HepG2 (cell line): Measurements from ENCODE around the gene MEAF6. TPM values are rescaled to one million over a fixed set of nuclear protein-coding genes. Genes with fewer than 3 reads are reported as not detected.

Source experiments
- CBX5 ChIP-seq: sonication (generic); formaldehyde crosslinking; IDR thresholded peaks from 2 replicates; pipeline ENCODE4 v1.4.0; 2020; ENCODE audit warnings: missing genetic modification reagents, borderline replicate concordance
- FIP1L1 ChIP-seq: fragments of 200-400 bp; formaldehyde crosslinking; IDR thresholded peaks from 2 replicates; pipeline ENCODE4 v1.6.1; 2018; ENCODE audit warnings: low read depth, mild to moderate bottlenecking, low read length, moderate library complexity, borderline replicate concordance; ENCODE audit not compliant: insufficient read depth
- FOXC1 ChIP-seq: sonication (generic); formaldehyde crosslinking; IDR thresholded peaks from 2 replicates; pipeline ENCODE4 v1.8.0; 2022; ENCODE audit warnings: mild to moderate bottlenecking, missing genetic modification reagents, borderline replicate concordance
- FOXJ3 ChIP-seq: sonication (generic); formaldehyde crosslinking; IDR thresholded peaks from 2 replicates; pipeline ENCODE4 v1.4.0; 2020; ENCODE audit warnings: missing genetic modification reagents, mild to moderate bottlenecking, borderline replicate concordance
- GATA4 ChIP-seq: sonication (generic); IDR thresholded peaks from 2 replicates; pipeline ENCODE4 v1.6.1; 2016; ENCODE audit warnings: antibody characterized with exemption, low read depth, borderline replicate concordance
- HES4 ChIP-seq: sonication (generic); formaldehyde crosslinking; IDR thresholded peaks from 2 replicates; pipeline ENCODE4 v1.9.0; 2021; ENCODE audit warnings: mild to moderate bottlenecking, missing genetic modification reagents, borderline replicate concordance
- HNRNPUL1 ChIP-seq: fragments of 200-400 bp; formaldehyde crosslinking; IDR thresholded peaks from 2 replicates; pipeline ENCODE4 v1.6.1; 2017; ENCODE audit warnings: low read depth, mild to moderate bottlenecking, low read length, moderate library complexity
- KLF6 ChIP-seq: IDR thresholded peaks from 2 replicates; pipeline ENCODE4 v1.8.0; 2016; ENCODE audit warnings: missing biosample characterization, missing genetic modification reagents
- KLF9 ChIP-seq: IDR thresholded peaks from 2 replicates; pipeline ENCODE4 v1.6.1; 2016; ENCODE audit warnings: low read depth
- KMT2B ChIP-seq: IDR thresholded peaks from 2 replicates; pipeline ENCODE4 v1.6.1; 2016; ENCODE audit warnings: missing genetic modification reagents, missing compliant biosample characterization
- MAFK ChIP-seq, 2 experiments: IDR thresholded peaks in 1 of 2; conservative IDR thresholded peaks in 1 of 2; 2 replicates each; pipeline ENCODE4 v1.6.1; 2011; ENCODE audit warnings: improper control_type of control experiment in 2 of 2, low read length in 2 of 2
- MEF2D ChIP-seq: sonication (generic); formaldehyde crosslinking; IDR thresholded peaks from 2 replicates; pipeline ENCODE4 v1.5.1; 2020; ENCODE audit warnings: mild to moderate bottlenecking, missing genetic modification reagents
- MTA3 ChIP-seq: sonication (generic); formaldehyde crosslinking; IDR thresholded peaks from 2 replicates; pipeline ENCODE4 v1.4.0; 2020; ENCODE audit warnings: missing genetic modification reagents
- RBFOX2 ChIP-seq: fragments of 200-400 bp; formaldehyde crosslinking; IDR thresholded peaks from 2 replicates; pipeline ENCODE4 v1.6.1; 2017; ENCODE audit warnings: low read depth, mild to moderate bottlenecking, low read length
- SP140L ChIP-seq: sonication (generic); formaldehyde crosslinking; IDR thresholded peaks from 2 replicates; pipeline ENCODE4 v1.4.0; 2020; ENCODE audit warnings: missing genetic modification reagents, borderline replicate concordance
- SSRP1 ChIP-seq: IDR thresholded peaks from 2 replicates; pipeline ENCODE4 v1.6.1; 2016; ENCODE audit warnings: control low read depth
- STAT5B ChIP-seq: sonication (generic); formaldehyde crosslinking; IDR thresholded peaks from 2 replicates; pipeline ENCODE4 v1.4.0; 2020; ENCODE audit warnings: missing genetic modification reagents
- THYN1 ChIP-seq: sonication (generic); formaldehyde crosslinking; IDR thresholded peaks from 2 replicates; pipeline ENCODE4 v1.8.1; 2023; ENCODE audit warnings: low read depth, mild to moderate bottlenecking, moderate library complexity, missing genetic modification reagents, borderline replicate concordance
- ZNF24 ChIP-seq: fragments of 450-650 bp; IDR thresholded peaks from 2 replicates; pipeline ENCODE4 v1.6.1; 2017; ENCODE audit warnings: antibody characterized with exemption, mild to moderate bottlenecking
- ZNF260 ChIP-seq: sonication (generic); formaldehyde crosslinking; IDR thresholded peaks from 2 replicates; pipeline ENCODE4 v1.4.0; 2020; ENCODE audit warnings: missing genetic modification reagents, low read depth, mild to moderate bottlenecking, borderline replicate concordance
- ZNF780A ChIP-seq: sonication (generic); formaldehyde crosslinking; IDR thresholded peaks from 2 replicates; pipeline ENCODE4 v1.8.0; 2022; ENCODE audit warnings: mild to moderate bottlenecking, missing genetic modification reagents, moderate library complexity
- ZNF816 ChIP-seq: sonication (generic); formaldehyde crosslinking; IDR thresholded peaks from 2 replicates; pipeline ENCODE4 v1.8.0; 2022; ENCODE audit warnings: missing genetic modification reagents, mild to moderate bottlenecking, borderline replicate concordance
- ZNF878 ChIP-seq: sonication (generic); formaldehyde crosslinking; IDR thresholded peaks from 2 replicates; pipeline ENCODE4 v1.8.1; 2023; ENCODE audit warnings: mild to moderate bottlenecking, missing genetic modification reagents, moderate library complexity
- ZSCAN21 ChIP-seq: sonication (generic); formaldehyde crosslinking; IDR thresholded peaks from 2 replicates; pipeline ENCODE4 v1.8.0; 2022; ENCODE audit warnings: mild to moderate bottlenecking, missing genetic modification reagents, moderate library complexity, borderline replicate concordance
- ZSCAN22 ChIP-seq: sonication (generic); formaldehyde crosslinking; IDR thresholded peaks from 2 replicates; pipeline ENCODE4 v1.4.0; 2020; ENCODE audit warnings: mild to moderate bottlenecking, missing genetic modification reagents
- polyA plus RNA-seq, 8 experiments: library from polyadenylated mRNA; depleted of rRNA in 3 of 8; stranded (reverse) in 7 of 8; unstranded in 1 of 8; fragments of >200 nt; fragmentation: Illumina TruSeq in 4 of 8; extraction: Trizol in 4 of 8; gene quantifications; 2 replicates each; pipeline versions ENCODE4 v1.2.1 to v1.2.3, GENCODE V29; 2011 to 2016; ENCODE audit warnings: low read depth in 4 of 8, missing spikeins in 1 of 8, mixed read lengths in 1 of 8; ENCODE audit not compliant: insufficient read depth in 1 of 8
- total RNA-seq, 5 experiments: library from RNA; depleted of rRNA; stranded (reverse); fragments of >200 nt; fragmentation: Illumina TruSeq; extraction: Trizol; gene quantifications; 2 replicates each; pipeline ENCODE4 v1.2.3, GENCODE V29; 2016; ENCODE audit warnings: low read depth in 1 of 5
- TF ChIP-seq, protein P1 (sequence below): sonication (generic); formaldehyde crosslinking; IDR thresholded peaks from 2 replicates; pipeline ENCODE4 v1.9.0; 2021; ENCODE audit warnings: missing genetic modification reagents, borderline replicate concordance
- TF ChIP-seq, protein P2 (sequence below): fragments of 450-650 bp; IDR thresholded peaks from 2 replicates; pipeline ENCODE4 v1.6.1; 2017; ENCODE audit warnings: mild to moderate bottlenecking

MEAF6 gene
- total and polyA plus RNA-seq, 2 of the 13 experiments (the other 11 are each of a cell fraction or from before 2014, with no cell fraction given), result 29.5 to 45.6 TPM

DNA sequence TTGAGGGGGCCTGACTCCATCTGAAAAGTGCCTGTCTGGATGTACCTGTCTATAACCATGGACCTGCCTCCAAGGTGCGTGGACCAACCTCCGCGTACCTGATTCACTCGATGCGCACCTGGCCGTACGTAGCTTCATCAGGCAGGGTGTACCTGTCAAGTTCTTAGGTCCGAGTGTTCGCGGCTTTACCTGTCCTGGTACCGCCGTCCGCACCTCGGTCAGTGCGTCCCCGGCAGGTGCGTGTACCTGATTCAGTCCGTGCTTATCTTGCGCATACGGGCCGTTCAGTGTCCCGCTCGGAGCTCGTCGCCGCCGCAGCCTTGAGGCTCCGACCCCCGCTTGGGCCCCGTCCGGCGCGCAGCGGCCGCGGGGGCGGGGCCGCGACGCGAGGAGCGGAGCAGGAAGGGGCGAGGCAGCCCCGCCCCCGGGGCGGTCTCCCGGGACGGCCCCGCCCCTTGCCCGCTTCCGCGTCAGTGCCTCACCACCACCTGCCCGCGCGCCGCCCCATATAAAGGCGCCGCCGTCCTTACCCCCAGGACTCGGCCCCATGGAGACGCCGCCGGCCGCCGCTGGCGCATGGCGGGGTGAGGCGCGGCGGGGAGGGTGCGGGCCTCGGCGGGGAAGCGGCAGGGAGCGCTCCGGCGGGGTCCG lies 40.4 kb downstream of the MEAF6 start, which contains the start of gene ZC3H12A (continued):
- TF ChIP-seq ZNF780A (CRISPR knock-in tag) (peak; percentile 28; the same call in 1 of the 2 replicates), ZNF816 (no peak), HES4 (CRISPR knock-in tag) (peak; percentile 60; the same call in 1 of the 2 replicates), ZSCAN21 (CRISPR knock-in tag) (no peak; the same call in 1 of the 2 replicates), SP140L (no peak), KLF6 (no peak), STAT5B (no peak), RBFOX2 (peak; percentile 95), SSRP1 (CRISPR knock-in tag) (no peak), FOXC1 (CRISPR knock-in tag) (no peak), MTA3 (CRISPR knock-in tag) (no peak), FOXJ3 (CRISPR knock-in tag) (no peak), KLF9 (no peak), HNRNPUL1 (no peak), ZNF260 (CRISPR knock-in tag) (no peak), GATA4 (peak; percentile 77; the same call in 1 of the 2 replicates), ZNF24 (no peak), ZNF878 (no peak), MAFK (conservative IDR thresholded peaks at IDR 0.05 in 1 of 2, IDR thresholded peaks at IDR 0.05 in 1 of 2; ENCODE audit: low read length in 2 of 2) (no peak), CBX5 (CRISPR knock-in tag) (0 out of 2 replicates have a peak, but pooled peaks have one; percentile 17), KMT2B (CRISPR knock-in tag) (no peak), ZSCAN22 (CRISPR knock-in tag) (no peak), THYN1 (CRISPR knock-in tag) (no peak), FIP1L1 (no peak), MEF2D (CRISPR knock-in tag) (no peak)
- TF ChIP-seq, protein P1, sequence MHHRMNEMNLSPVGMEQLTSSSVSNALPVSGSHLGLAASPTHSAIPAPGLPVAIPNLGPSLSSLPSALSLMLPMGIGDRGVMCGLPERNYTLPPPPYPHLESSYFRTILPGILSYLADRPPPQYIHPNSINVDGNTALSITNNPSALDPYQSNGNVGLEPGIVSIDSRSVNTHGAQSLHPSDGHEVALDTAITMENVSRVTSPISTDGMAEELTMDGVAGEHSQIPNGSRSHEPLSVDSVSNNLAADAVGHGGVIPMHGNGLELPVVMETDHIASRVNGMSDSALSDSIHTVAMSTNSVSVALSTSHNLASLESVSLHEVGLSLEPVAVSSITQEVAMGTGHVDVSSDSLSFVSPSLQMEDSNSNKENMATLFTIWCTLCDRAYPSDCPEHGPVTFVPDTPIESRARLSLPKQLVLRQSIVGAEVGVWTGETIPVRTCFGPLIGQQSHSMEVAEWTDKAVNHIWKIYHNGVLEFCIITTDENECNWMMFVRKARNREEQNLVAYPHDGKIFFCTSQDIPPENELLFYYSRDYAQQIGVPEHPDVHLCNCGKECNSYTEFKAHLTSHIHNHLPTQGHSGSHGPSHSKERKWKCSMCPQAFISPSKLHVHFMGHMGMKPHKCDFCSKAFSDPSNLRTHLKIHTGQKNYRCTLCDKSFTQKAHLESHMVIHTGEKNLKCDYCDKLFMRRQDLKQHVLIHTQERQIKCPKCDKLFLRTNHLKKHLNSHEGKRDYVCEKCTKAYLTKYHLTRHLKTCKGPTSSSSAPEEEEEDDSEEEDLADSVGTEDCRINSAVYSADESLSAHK (CRISPR knock-in tag), result no peak
- TF ChIP-seq, protein P2, sequence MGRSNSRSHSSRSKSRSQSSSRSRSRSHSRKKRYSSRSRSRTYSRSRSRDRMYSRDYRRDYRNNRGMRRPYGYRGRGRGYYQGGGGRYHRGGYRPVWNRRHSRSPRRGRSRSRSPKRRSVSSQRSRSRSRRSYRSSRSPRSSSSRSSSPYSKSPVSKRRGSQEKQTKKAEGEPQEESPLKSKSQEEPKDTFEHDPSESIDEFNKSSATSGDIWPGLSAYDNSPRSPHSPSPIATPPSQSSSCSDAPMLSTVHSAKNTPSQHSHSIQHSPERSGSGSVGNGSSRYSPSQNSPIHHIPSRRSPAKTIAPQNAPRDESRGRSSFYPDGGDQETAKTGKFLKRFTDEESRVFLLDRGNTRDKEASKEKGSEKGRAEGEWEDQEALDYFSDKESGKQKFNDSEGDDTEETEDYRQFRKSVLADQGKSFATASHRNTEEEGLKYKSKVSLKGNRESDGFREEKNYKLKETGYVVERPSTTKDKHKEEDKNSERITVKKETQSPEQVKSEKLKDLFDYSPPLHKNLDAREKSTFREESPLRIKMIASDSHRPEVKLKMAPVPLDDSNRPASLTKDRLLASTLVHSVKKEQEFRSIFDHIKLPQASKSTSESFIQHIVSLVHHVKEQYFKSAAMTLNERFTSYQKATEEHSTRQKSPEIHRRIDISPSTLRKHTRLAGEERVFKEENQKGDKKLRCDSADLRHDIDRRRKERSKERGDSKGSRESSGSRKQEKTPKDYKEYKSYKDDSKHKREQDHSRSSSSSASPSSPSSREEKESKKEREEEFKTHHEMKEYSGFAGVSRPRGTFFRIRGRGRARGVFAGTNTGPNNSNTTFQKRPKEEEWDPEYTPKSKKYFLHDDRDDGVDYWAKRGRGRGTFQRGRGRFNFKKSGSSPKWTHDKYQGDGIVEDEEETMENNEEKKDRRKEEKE, result no peak
